ENCODE data around the gene AOAH. TPM values are rescaled to one million over a fixed set of nuclear protein-coding genes. Genes with fewer than 3 reads are reported as not detected.

Gene AOAH, protein sequence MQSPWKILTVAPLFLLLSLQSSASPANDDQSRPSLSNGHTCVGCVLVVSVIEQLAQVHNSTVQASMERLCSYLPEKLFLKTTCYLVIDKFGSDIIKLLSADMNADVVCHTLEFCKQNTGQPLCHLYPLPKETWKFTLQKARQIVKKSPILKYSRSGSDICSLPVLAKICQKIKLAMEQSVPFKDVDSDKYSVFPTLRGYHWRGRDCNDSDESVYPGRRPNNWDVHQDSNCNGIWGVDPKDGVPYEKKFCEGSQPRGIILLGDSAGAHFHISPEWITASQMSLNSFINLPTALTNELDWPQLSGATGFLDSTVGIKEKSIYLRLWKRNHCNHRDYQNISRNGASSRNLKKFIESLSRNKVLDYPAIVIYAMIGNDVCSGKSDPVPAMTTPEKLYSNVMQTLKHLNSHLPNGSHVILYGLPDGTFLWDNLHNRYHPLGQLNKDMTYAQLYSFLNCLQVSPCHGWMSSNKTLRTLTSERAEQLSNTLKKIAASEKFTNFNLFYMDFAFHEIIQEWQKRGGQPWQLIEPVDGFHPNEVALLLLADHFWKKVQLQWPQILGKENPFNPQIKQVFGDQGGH
- 0.28 TPM for total RNA-seq (ENCODE audit: unreplicated experiment)
- long read RNA-seq, result 0 reads

DNA sequence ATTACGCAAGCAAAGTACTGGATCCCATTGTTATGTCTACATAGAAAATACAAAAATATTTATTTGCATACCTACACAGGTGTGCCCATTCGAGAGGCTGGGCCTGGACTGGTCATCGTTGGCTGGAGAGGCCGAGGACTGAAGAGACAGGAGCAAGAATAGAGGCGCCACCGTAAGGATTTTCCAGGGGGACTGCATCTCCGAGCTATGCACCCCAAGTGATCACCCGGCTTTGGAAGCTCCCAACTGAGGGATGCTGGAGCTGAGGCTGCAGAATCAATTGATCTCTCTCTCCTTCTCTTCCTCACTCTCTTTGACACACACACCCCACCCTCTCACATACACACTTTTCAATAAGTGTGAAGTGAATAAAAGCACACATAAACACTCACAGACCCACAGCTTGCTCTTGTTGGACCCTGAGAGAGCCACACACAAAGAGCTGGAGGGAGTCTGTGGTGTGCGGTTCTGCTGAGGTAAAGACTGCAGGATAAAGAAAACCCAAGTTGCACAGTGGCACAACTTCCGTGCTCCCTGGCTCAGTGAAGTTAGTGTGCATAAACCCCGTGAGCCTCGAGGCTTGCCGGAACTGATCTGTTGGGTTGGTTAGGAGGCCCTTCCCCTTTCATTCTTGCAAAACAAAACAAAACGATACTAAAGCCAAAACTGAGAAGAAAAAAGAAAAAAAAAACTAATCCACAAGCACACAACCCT lies at the start of gene AOAH:
Gene AOAH, minus strand, starts transcription at position 544 of the 714 bp plus-strand sequence. Its CDS starts 346 bp downstream, at position 198.
- no peak within 1 kb of the TSS for H3K4me3 Mint-ChIP-seq (ENCODE audit: unreplicated experiment)
- H3K4me1 Mint-ChIP-seq (ENCODE audit: unreplicated experiment), result peaks cover 5% of the 10 kb centered on the region
- H3K27ac Mint-ChIP-seq (ENCODE audit: unreplicated experiment), result no peak within 1 kb of the TSS
- no peak for DNase-seq (ENCODE audit: low spot score)
- no peaks in the 10 kb centered on the region for H3K27me3 Mint-ChIP-seq (ENCODE audit: unreplicated experiment)
- TF ChIP-seq, protein P1, sequence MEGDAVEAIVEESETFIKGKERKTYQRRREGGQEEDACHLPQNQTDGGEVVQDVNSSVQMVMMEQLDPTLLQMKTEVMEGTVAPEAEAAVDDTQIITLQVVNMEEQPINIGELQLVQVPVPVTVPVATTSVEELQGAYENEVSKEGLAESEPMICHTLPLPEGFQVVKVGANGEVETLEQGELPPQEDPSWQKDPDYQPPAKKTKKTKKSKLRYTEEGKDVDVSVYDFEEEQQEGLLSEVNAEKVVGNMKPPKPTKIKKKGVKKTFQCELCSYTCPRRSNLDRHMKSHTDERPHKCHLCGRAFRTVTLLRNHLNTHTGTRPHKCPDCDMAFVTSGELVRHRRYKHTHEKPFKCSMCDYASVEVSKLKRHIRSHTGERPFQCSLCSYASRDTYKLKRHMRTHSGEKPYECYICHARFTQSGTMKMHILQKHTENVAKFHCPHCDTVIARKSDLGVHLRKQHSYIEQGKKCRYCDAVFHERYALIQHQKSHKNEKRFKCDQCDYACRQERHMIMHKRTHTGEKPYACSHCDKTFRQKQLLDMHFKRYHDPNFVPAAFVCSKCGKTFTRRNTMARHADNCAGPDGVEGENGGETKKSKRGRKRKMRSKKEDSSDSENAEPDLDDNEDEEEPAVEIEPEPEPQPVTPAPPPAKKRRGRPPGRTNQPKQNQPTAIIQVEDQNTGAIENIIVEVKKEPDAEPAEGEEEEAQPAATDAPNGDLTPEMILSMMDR (IDR thresholded peaks at IDR 0.05; ENCODE audit: unreplicated experiment), result no peak
- no peaks in the 10 kb centered on the region for H3K36me3 Mint-ChIP-seq (ENCODE audit: low read depth, unreplicated experiment)
- no peaks in the 10 kb centered on the region for H3K9me3 Mint-ChIP-seq (ENCODE audit: unreplicated experiment)

DNA sequence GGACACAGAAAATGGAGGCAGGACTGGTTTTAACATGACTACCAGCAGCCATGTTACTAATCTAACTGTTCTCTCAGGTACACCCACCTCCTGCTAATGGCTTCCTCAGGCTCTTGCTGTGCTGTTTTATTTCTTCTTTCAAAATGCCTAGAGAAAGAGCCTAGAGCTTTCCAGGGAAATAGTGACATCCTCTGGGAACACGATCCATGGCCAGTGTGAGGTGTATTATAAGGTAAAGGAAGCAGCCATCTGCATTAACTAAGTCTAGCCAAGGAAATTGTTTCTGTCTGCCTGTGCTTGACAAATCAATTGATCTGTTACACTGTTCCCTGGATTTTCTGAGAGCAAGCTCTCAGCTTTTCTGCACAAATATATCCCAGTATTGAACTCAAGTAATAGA lies 42.2 kb upstream of the AOAH start:
- Mint-ChIP-seq H3K36me3 (ENCODE audit: low read depth, unreplicated experiment) (no peaks in the 10 kb centered on the region), H3K27ac (ENCODE audit: unreplicated experiment) (no peak overlapping the region), H3K4me3 (ENCODE audit: unreplicated experiment) (no peak overlapping the region), H3K4me1 (ENCODE audit: unreplicated experiment) (peaks cover 35% of the 10 kb centered on the region), H3K9me3 (ENCODE audit: unreplicated experiment) (no peaks in the 10 kb centered on the region), H3K27me3 (ENCODE audit: unreplicated experiment) (no peaks in the 10 kb centered on the region)
- DNase-seq (ENCODE audit: low spot score), result no peak
- TF ChIP-seq, protein P1 (IDR thresholded peaks at IDR 0.05; ENCODE audit: unreplicated experiment), result no peak

DNA sequence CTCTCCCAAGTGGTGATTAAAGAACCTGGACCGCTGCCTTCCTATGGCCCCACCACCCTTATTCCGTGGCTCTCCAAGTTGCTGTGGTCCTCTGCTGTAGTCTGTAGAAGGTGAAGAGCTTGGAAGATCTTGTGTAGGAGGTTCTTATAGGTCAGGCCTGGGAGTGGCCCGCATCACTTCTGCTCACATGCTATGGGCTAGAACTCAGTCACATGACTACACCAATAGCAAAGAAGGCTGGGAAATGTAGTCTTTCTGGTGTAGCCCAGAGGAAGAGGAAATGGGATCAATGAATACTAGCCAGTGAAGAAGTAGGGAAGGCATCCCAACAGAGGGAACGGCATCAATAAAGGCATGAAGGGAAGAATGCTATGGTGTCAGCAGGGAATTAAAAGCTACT lies 41.3 kb upstream of the AOAH start:
- Mint-ChIP-seq H3K9me3 (ENCODE audit: unreplicated experiment) (no peaks in the 10 kb centered on the region), H3K27me3 (ENCODE audit: unreplicated experiment) (peaks cover 1% of the 10 kb centered on the region), H3K36me3 (ENCODE audit: low read depth, unreplicated experiment) (no peaks in the 10 kb centered on the region), H3K4me3 (ENCODE audit: unreplicated experiment) (no peak overlapping the region), H3K4me1 (ENCODE audit: unreplicated experiment) (peaks cover 44% of the 10 kb centered on the region), H3K27ac (ENCODE audit: unreplicated experiment) (no peak overlapping the region)
- DNase-seq (ENCODE audit: low spot score), result no peak
- TF ChIP-seq, protein P1 (IDR thresholded peaks at IDR 0.05; ENCODE audit: unreplicated experiment), result no peak

DNA sequence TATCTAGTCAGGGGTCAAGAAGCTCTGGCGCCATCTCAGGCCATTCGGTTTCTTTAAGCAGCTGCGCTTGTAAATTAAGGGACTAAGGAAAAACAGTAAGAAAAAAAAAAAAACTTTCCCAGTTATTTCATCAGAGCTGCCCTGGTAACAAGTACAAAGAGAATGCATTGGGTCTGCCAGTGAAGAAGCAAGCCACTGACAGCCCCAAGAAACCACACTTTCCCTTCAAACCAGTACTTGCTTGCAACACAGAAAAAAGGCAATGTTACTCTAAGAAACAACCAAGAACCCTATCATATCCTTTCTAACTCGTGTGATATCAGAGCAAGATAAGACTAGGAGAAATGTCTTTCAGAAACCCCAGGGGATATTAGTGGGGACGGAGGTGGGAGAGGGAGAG lies 40.6 kb upstream of the AOAH start:
- Mint-ChIP-seq H3K4me3 (ENCODE audit: unreplicated experiment) (no peak overlapping the region), H3K27me3 (ENCODE audit: unreplicated experiment) (peaks cover 1% of the 10 kb centered on the region), H3K4me1 (ENCODE audit: unreplicated experiment) (peaks cover 45% of the 10 kb centered on the region), H3K36me3 (ENCODE audit: low read depth, unreplicated experiment) (no peaks in the 10 kb centered on the region), H3K9me3 (ENCODE audit: unreplicated experiment) (no peaks in the 10 kb centered on the region), H3K27ac (ENCODE audit: unreplicated experiment) (no peak overlapping the region)
- TF ChIP-seq, protein P1 (IDR thresholded peaks at IDR 0.05; ENCODE audit: unreplicated experiment), result no peak
- no peak for DNase-seq (ENCODE audit: low spot score)

Measured in endothelial cell (in vitro differentiated cells).